Activated B cell treated with CpG ODN at 0.5 μM for 24 hours (primary cell): ENCODE measurements around the gene FAHD1. TPM values are rescaled to one million over a fixed set of nuclear protein-coding genes. Genes with fewer than 3 reads are reported as not detected.

Experiments
- ATAC-seq: fragments of 200-7000 bp; cut with Tn5 transposase; one replicate; pipeline ENCODE4 v1.10.0; 2021; ENCODE audit warnings: low read depth, mild to moderate bottlenecking, moderate library complexity
- CTCF ChIA-PET: fragments of 350-600 bp; sonication (Branson Sonifier 250); formaldehyde crosslinking; loops from one replicate; lab custom pipeline; 2021; ENCODE audit warnings: antibody characterized with exemption; lab: Charles Lee
- POLR2A ChIA-PET: fragments of 350-600 bp; sonication (Branson Sonifier 250); formaldehyde crosslinking; loops from one replicate; lab custom pipeline; 2021; ENCODE audit warnings: antibody characterized with exemption; lab: Charles Lee
- DNase-seq: peaks from one replicate; pipeline ENCODE4 v3.0.0; 2022
- H3K27ac Mint-ChIP-seq: one replicate; pipeline ENCODE4 v1.8.0; 2020; ENCODE audit warnings: mixed read lengths
- H3K27me3 Mint-ChIP-seq: one replicate; pipeline ENCODE4 v1.8.0; 2021; ENCODE audit warnings: mixed read lengths
- H3K36me3 Mint-ChIP-seq: one replicate; pipeline ENCODE4 v1.8.0; 2021; ENCODE audit warnings: low read depth, mixed read lengths
- H3K4me1 Mint-ChIP-seq: one replicate; pipeline ENCODE4 v1.8.0; 2021; ENCODE audit warnings: mixed read lengths
- H3K4me3 Mint-ChIP-seq: one replicate; pipeline ENCODE4 v1.8.0; 2020; ENCODE audit warnings: mild to moderate bottlenecking, mixed read lengths
- H3K9me3 Mint-ChIP-seq: one replicate; pipeline ENCODE4 v1.8.0; 2020; ENCODE audit warnings: mixed read lengths
- CTCF ChIP-seq: fragments of 200-600 bp; IDR thresholded peaks from one replicate; pipeline ENCODE4 v1.8.0; 2022; ENCODE audit warnings: antibody characterized with exemption, mild to moderate bottlenecking
- intact Hi-C: fragments of 100-400 bp; cut with micrococcal nuclease; formaldehyde crosslinking; loops from one replicate; pipeline ENCODE4 v1.15.1; 2024
- total RNA-seq: library from RNA; stranded (reverse); gene quantifications from 2 replicates; pipeline ENCODE4 v1.2.3, GENCODE V29; 2022

FAHD1 gene
- total RNA-seq, 1 donor from 2014 or later = 10.2 TPM

- Mint-ChIP-seq H3K9me3 (no peaks in the 10 kb centered on the region), H3K27ac (no peak overlapping the region), H3K36me3 (peaks cover 48% of the 10 kb centered on the region), H3K4me3 (no peak overlapping the region), H3K4me1 (no peaks in the 10 kb centered on the region), H3K27me3 (no peaks in the 10 kb centered on the region)
- ChIA-PET CTCF (no interaction called here), POLR2A (no interaction called here)
- DNase-seq = no peak
- no peak for TF ChIP-seq CTCF
- ATAC-seq = no peak
- intact Hi-C loops = no loop called here
Measured at GRCh38 chr16:1817716-1818115, 9.3 kb upstream of the FAHD1 start.

GRCh38 chr16:1818204-1818872 is 8.7 kb upstream of the FAHD1 start:
- ATAC-seq (no peak), DNase-seq (no peak)
- no peak for TF ChIP-seq CTCF
- POLR2A ChIA-PET = no interaction called here
- H3K27ac Mint-ChIP-seq = no peak overlapping the region
- H3K9me3 Mint-ChIP-seq = no peaks in the 10 kb centered on the region
- intact Hi-C loops = no loop called here
- H3K27me3 Mint-ChIP-seq = no peaks in the 10 kb centered on the region
- H3K36me3 Mint-ChIP-seq = peaks cover 43% of the 10 kb centered on the region
- H3K4me1 Mint-ChIP-seq = no peaks in the 10 kb centered on the region
- CTCF ChIA-PET = no interaction called here
- no peak overlapping the region for H3K4me3 Mint-ChIP-seq

GRCh38 chr16:1818873-1819525 is 8.0 kb upstream of the FAHD1 start:
- TF ChIP-seq CTCF = no peak
- ChIA-PET CTCF (no interaction called here), POLR2A (no interaction called here)
- ATAC-seq (no peak), DNase-seq (no peak)
- Mint-ChIP-seq H3K4me1 (peaks cover 3% of the 10 kb centered on the region), H3K9me3 (no peaks in the 10 kb centered on the region), H3K27me3 (no peaks in the 10 kb centered on the region), H3K4me3 (no peak overlapping the region), H3K27ac (peak overlapping the region; percentile 7), H3K36me3 (peaks cover 37% of the 10 kb centered on the region)
- intact Hi-C loops = no loop called here

- Mint-ChIP-seq H3K27ac (peak overlapping the region; percentile 7), H3K27me3 (no peaks in the 10 kb centered on the region), H3K4me1 (peaks cover 7% of the 10 kb centered on the region), H3K9me3 (no peaks in the 10 kb centered on the region), H3K4me3 (no peak overlapping the region), H3K36me3 (peaks cover 36% of the 10 kb centered on the region)
- DNase-seq = no peak
- ATAC-seq = no peak
- intact Hi-C loops = no loop called here
- TF ChIP-seq CTCF = no peak
- ChIA-PET POLR2A (no interaction called here), CTCF (no interaction called here)
Measured at GRCh38 chr16:1819611-1820010, 7.4 kb upstream of the FAHD1 start.

- H3K27ac Mint-ChIP-seq = no peak overlapping the region
- DNase-seq (no peak), ATAC-seq (no peak)
- H3K36me3 Mint-ChIP-seq = peaks cover 31% of the 10 kb centered on the region
- intact Hi-C loops = no loop called here
- ChIA-PET POLR2A (no interaction called here), CTCF (no interaction called here)
- TF ChIP-seq CTCF = no peak
- no peaks in the 10 kb centered on the region for H3K9me3 Mint-ChIP-seq
- no peak overlapping the region for H3K4me3 Mint-ChIP-seq
- no peaks in the 10 kb centered on the region for H3K27me3 Mint-ChIP-seq
- H3K4me1 Mint-ChIP-seq = peaks cover 10% of the 10 kb centered on the region
Measured at GRCh38 chr16:1820096-1820945, 6.7 kb upstream of the FAHD1 start.
